HepG2 (cell line): ENCODE measurements around the gene EBF3. TPM values are rescaled to one million over a fixed set of nuclear protein-coding genes. Genes with fewer than 3 reads are reported as not detected.

Experiments used
- ATAC-seq: fragments of 200-7000 bp; cut with Tn5 transposase; 3 replicates; pipeline ENCODE4 v1.9.1; 2020; ENCODE audit warnings: mild to moderate bottlenecking, moderate library complexity
- BruUV-seq: library from RNA; stranded (reverse); fragments of 400-500 nt; replicated peaks from 2 replicates; lab custom pipeline; 2021; lab: Mats Ljungman, UMichigan
- CTCF ChIA-PET: fragments of 300-600 bp; formaldehyde crosslinking; extraction: SDS; loops from one replicate; lab custom pipeline; 2021; ENCODE audit warnings: low total read pairs, inconsistent platforms, low intra/inter-chr PET ratio; lab: Yijun Ruan, JAX
- POLR2A ChIA-PET: fragments of 350-600 bp; sonication (Branson Sonifier 250); formaldehyde crosslinking; loops from one replicate; lab custom pipeline; 2020; ENCODE audit warnings: antibody characterized with exemption, inconsistent platforms; lab: Yijun Ruan, JAX
- DNase-seq: peaks from one replicate; pipeline ENCODE4 v3.0.0-alpha.2; 2015; ENCODE audit warnings: low spot score
- FAIRE-seq: peaks from 3 replicates; lab custom pipeline; 2011; peaks lifted over from hg19 to GRCh38; lab: Jason Lieb, UNC
- H2AFZ ChIP-seq: one replicate; pipeline ENCODE4 v1.6.1; 2011; ENCODE audit warnings: low read length, inconsistent platforms
- H3K27ac ChIP-seq: fragments of 300-600 bp; 3 replicates; pipeline ENCODE4 v1.8.0; 2011; ENCODE audit warnings: mixed run types, mild to moderate bottlenecking, mixed read lengths, low read length, inconsistent platforms; ENCODE audit not compliant: insufficient read depth; ENCODE audit errors: extremely low read length
- H3K27me3 ChIP-seq, 2 experiments: fragments of 200-600 bp in 1 of 2; 2 replicates in 1 of 2; 3 replicates in 1 of 2; pipeline versions ENCODE4 v1.6.0 to v1.8.0; 2011; ENCODE audit warnings: low read length in 2 of 2, mild to moderate bottlenecking in 2 of 2, moderate library complexity in 2 of 2, inconsistent platforms in 1 of 2; ENCODE audit not compliant: insufficient read depth in 2 of 2, control insufficient read depth in 1 of 2
- H3K36me3 ChIP-seq, 2 experiments: fragments of 200-600 bp in 1 of 2; replicated peaks in 1 of 2; 2 replicates in 1 of 2; 3 replicates in 1 of 2; pipeline versions ENCODE4 v1.5.1 to v1.8.0; 2011; ENCODE audit warnings: low read length in 2 of 2, inconsistent platforms in 1 of 2; ENCODE audit not compliant: insufficient read depth in 2 of 2, control insufficient read depth in 1 of 2
- H3K4me1 ChIP-seq: 2 replicates; pipeline ENCODE4 v1.5.1; 2012; ENCODE audit warnings: low read length, inconsistent platforms; ENCODE audit not compliant: insufficient read depth
- H3K4me2 ChIP-seq: 2 replicates; pipeline ENCODE4 v1.6.0; 2011; ENCODE audit warnings: low read depth, low read length, inconsistent platforms
- H3K4me3 ChIP-seq, 3 experiments: fragments of 200-600 bp in 1 of 3; sonication (generic), shearing (Covaris generic) in 1 of 3; replicated peaks in 1 of 3; 2 replicates each; pipeline ENCODE4 v1.5.1; 2011 to 2016; ENCODE audit warnings: low read length in 3 of 3, inconsistent platforms in 2 of 3, low read depth in 2 of 3, mild to moderate bottlenecking in 2 of 3, control low read depth in 1 of 3, mixed read lengths in 1 of 3; ENCODE audit not compliant: insufficient read depth in 1 of 3
- H3K79me2 ChIP-seq: one replicate; pipeline ENCODE4 v1.6.1; 2011; ENCODE audit warnings: low read length, inconsistent platforms; ENCODE audit not compliant: insufficient read depth
- H3K9ac ChIP-seq: 2 replicates; pipeline ENCODE4 v1.6.0; 2011; ENCODE audit warnings: mild to moderate bottlenecking, low read depth, low read length, inconsistent platforms; ENCODE audit not compliant: insufficient read depth
- H3K9me3 ChIP-seq: 2 replicates; pipeline ENCODE4 v1.5.1; 2012; ENCODE audit warnings: mild to moderate bottlenecking, low read length
- H4K20me1 ChIP-seq: 2 replicates; pipeline ENCODE4 v1.6.0; 2011; ENCODE audit warnings: inconsistent platforms, mild to moderate bottlenecking, low read length, moderate library complexity; ENCODE audit not compliant: insufficient read depth
- ARID3A ChIP-seq: IDR thresholded peaks from 2 replicates; pipeline ENCODE4 v1.6.1; 2012; ENCODE audit warnings: low read depth, low read length, improper control_type of control experiment
- HNRNPUL1 ChIP-seq: fragments of 200-400 bp; formaldehyde crosslinking; IDR thresholded peaks from 2 replicates; pipeline ENCODE4 v1.6.1; 2017; ENCODE audit warnings: low read depth, mild to moderate bottlenecking, low read length, moderate library complexity
- HOXA9 ChIP-seq: sonication (generic); formaldehyde crosslinking; IDR thresholded peaks from 2 replicates; pipeline ENCODE4 v1.8.1; 2022; ENCODE audit warnings: missing genetic modification reagents, mild to moderate bottlenecking, moderate library complexity, borderline replicate concordance
- SCMH1 ChIP-seq: sonication (generic); formaldehyde crosslinking; IDR thresholded peaks from 2 replicates; pipeline ENCODE4 v1.9.0; 2021; ENCODE audit warnings: missing genetic modification reagents, mild to moderate bottlenecking, borderline replicate concordance
- ZMAT5 ChIP-seq: sonication (generic); formaldehyde crosslinking; IDR thresholded peaks from 2 replicates; pipeline ENCODE4 v1.5.0; 2020; ENCODE audit warnings: mild to moderate bottlenecking, low read depth, missing genetic modification reagents, borderline replicate concordance
- ZNF878 ChIP-seq: sonication (generic); formaldehyde crosslinking; IDR thresholded peaks from 2 replicates; pipeline ENCODE4 v1.8.1; 2023; ENCODE audit warnings: mild to moderate bottlenecking, missing genetic modification reagents, moderate library complexity
- WGBS: methylation state at CpG from one replicate; pipeline ENCODE4 v1.1.6; 2017; ENCODE audit warnings: low lambda C conversion rate; 5-methylcytosine and 5-hydroxymethylcytosine counted together
- in situ Hi-C: cut with HindIII; loops from 2 replicates; pipeline ENCODE4 v1.10.0; 2017; ENCODE audit warnings: low pct_unique_long_range_greater_than_20kb; ENCODE audit not compliant: extremely low pct_ligation_motif_present
- intact Hi-C: fragments of 100-400 bp; cut with micrococcal nuclease; formaldehyde crosslinking; loops from one replicate; pipeline ENCODE4 v1.10.0; 2022; ENCODE audit not compliant: unreplicated experiment
- polyA plus RNA-seq, 8 experiments: library from polyadenylated mRNA; depleted of rRNA in 3 of 8; stranded (reverse) in 7 of 8; unstranded in 1 of 8; fragments of >200 nt; fragmentation: Illumina TruSeq in 4 of 8; extraction: Trizol in 4 of 8; gene quantifications; 2 replicates each; pipeline versions ENCODE4 v1.2.1 to v1.2.3, GENCODE V29; 2011 to 2016; ENCODE audit warnings: low read depth in 4 of 8, missing spikeins in 1 of 8, mixed read lengths in 1 of 8; ENCODE audit not compliant: insufficient read depth in 1 of 8
- total RNA-seq, 5 experiments: library from RNA; depleted of rRNA; stranded (reverse); fragments of >200 nt; fragmentation: Illumina TruSeq; extraction: Trizol; gene quantifications; 2 replicates each; pipeline ENCODE4 v1.2.3, GENCODE V29; 2016; ENCODE audit warnings: low read depth in 1 of 5
- TF ChIP-seq, protein P1 (sequence below): sonication (generic); formaldehyde crosslinking; IDR thresholded peaks from 2 replicates; pipeline ENCODE4 v1.5.0; 2020; ENCODE audit warnings: mild to moderate bottlenecking, missing genetic modification reagents, moderate library complexity

EBF3 gene
- total and polyA plus RNA-seq, 2 of the 13 experiments (the other 11 are each of a cell fraction or from before 2014, with no cell fraction given) = not detected

DNA sequence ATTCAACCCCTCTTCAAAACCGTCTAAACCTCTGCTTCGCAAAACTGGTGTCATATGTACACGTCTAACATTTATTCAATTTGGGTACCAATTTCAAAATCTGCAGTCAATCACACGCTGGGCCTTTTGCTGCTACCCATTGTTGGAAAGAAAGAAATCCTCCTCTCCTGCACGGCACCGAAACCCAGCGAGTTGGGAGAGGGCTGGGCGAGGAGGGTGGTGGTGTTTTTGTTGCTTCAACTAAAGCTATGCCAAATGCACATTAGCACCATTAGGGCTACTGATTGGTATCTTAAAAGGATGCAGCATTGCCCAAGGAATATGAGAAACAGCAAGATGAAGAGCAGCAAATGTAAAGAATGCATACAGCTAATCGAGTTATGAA, 7.8 kb downstream of the EBF3 start:
- DNase-seq = no peak
- Histone ChIP-seq H3K4me3 (no peak overlapping the region), H3K27me3 (peaks cover 0 to 26% of the 10 kb centered on the region in 2 experiments; a peak in 3 of 5 replicates), H3K4me2 (0 out of 2 replicates have a peak overlapping the region, but pooled peaks have one; percentile 10), H2AFZ (no peak overlapping the region), H3K36me3 (no peaks in the 10 kb centered on the region), H3K9me3 (no peaks in the 10 kb centered on the region), H3K27ac (no peak overlapping the region), H3K79me2 (no peaks in the 10 kb centered on the region), H4K20me1 (no peaks in the 10 kb centered on the region), H3K4me1 (peaks cover 13% of the 10 kb centered on the region), H3K9ac (no peak overlapping the region)
- TF ChIP-seq ZMAT5 (CRISPR knock-in tag) = no peak
- 0 out of 2 replicates have a peak, but pooled peaks have one; percentile 30 for TF ChIP-seq ZNF878
- under 1% methylated on average over 9 of the region's 9 CpGs for WGBS
- ChIA-PET CTCF (no interaction called here), POLR2A (no interaction called here)
- no peak for FAIRE-seq
- peak; percentile 30 for ATAC-seq
- in situ Hi-C loops (loop anchor here (25.0 kb wide), 1 partner anchor 1694 kb away; no protein-coding TSS in a partner anchor), intact Hi-C loops (no loop called here)
- BruUV-seq = no TSS peak

DNA sequence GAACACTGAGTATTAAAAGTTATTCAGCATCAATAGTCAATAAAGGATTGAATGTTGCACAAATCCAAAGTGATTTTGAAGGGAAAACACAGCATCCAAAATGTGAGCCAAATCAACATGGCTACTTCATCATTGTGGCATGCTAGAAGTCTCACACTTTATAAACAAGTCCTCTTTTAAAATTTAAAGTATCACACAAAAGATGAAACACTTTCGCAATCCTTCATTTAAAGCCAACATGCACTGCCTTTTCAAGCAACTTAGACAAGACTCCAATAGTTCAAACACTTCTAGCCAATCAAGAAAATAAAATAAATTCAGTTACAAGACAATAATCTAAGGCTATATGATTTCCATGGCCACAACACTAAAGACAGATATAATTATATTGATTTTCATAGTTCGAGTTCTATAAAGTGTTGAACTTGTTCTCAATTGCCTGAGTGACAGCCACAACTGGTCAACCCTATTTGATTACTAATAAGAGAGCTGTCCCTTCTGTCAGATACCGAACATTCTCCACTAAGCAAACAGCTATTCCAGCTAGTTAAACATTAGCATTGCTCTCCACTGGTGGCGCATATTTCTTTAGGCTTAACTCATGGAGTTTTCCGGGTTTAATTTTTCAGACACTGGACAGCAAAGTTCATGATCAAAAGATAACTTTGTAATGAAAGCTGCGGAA, 8.3 kb downstream of the EBF3 start:
- POLR2A ChIA-PET = no interaction called here
- Histone ChIP-seq H4K20me1 (no peaks in the 10 kb centered on the region), H3K27me3 (peaks cover 0 to 26% of the 10 kb centered on the region in 2 experiments; a peak in 3 of 5 replicates), H3K9ac (no peak overlapping the region), H3K9me3 (no peaks in the 10 kb centered on the region), H3K4me3 (no peak overlapping the region), H3K4me1 (peaks cover 13% of the 10 kb centered on the region), H3K36me3 (no peaks in the 10 kb centered on the region), H3K79me2 (no peaks in the 10 kb centered on the region), H3K4me2 (0 out of 2 replicates have a peak overlapping the region, but pooled peaks have one; percentile 10), H2AFZ (no peak overlapping the region), H3K27ac (no peak overlapping the region)
- in situ Hi-C loops = loop anchor here (25.0 kb wide), 1 partner anchor 1693 kb away; no protein-coding TSS in a partner anchor
- peak; percentile 72 for DNase-seq
- BruUV-seq = no TSS peak
- WGBS = 13% methylated on average over 6 of the region's 6 CpGs
- CTCF ChIA-PET = no interaction called here
- peak; percentile 83 for FAIRE-seq
- intact Hi-C loops = no loop called here
- ATAC-seq = peak; percentile 99
- TF ChIP-seq ARID3A (peak; percentile 70), HOXA9 (no peak), SCMH1 (no peak), HNRNPUL1 (0 out of 2 replicates have a peak, but pooled peaks have one; percentile 21)
- TF ChIP-seq, protein P1, sequence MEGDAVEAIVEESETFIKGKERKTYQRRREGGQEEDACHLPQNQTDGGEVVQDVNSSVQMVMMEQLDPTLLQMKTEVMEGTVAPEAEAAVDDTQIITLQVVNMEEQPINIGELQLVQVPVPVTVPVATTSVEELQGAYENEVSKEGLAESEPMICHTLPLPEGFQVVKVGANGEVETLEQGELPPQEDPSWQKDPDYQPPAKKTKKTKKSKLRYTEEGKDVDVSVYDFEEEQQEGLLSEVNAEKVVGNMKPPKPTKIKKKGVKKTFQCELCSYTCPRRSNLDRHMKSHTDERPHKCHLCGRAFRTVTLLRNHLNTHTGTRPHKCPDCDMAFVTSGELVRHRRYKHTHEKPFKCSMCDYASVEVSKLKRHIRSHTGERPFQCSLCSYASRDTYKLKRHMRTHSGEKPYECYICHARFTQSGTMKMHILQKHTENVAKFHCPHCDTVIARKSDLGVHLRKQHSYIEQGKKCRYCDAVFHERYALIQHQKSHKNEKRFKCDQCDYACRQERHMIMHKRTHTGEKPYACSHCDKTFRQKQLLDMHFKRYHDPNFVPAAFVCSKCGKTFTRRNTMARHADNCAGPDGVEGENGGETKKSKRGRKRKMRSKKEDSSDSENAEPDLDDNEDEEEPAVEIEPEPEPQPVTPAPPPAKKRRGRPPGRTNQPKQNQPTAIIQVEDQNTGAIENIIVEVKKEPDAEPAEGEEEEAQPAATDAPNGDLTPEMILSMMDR (CRISPR knock-in tag) = 0 out of 2 replicates have a peak, but pooled peaks have one; percentile 4
